Nephron (organoid): ENCODE results near the gene MAML1.

Source experiments
- H3K27ac Mint-ChIP-seq, 3 experiments: 2 replicates each; pipeline ENCODE4 v1.8.0; 2020; ENCODE audit warnings: mixed read lengths in 3 of 3, mild to moderate bottlenecking in 2 of 3, moderate library complexity in 1 of 3
- H3K27me3 Mint-ChIP-seq: 2 replicates; pipeline ENCODE4 v1.8.0; 2021; ENCODE audit warnings: low read depth, mild to moderate bottlenecking, moderate library complexity, mixed read lengths
- H3K36me3 Mint-ChIP-seq: 2 replicates; pipeline ENCODE4 v1.8.0; 2020; ENCODE audit warnings: low read depth, mixed read lengths
- H3K4me1 Mint-ChIP-seq: 2 replicates; pipeline ENCODE4 v1.8.0; 2020; ENCODE audit warnings: mixed read lengths
- H3K4me3 Mint-ChIP-seq, 3 experiments: 2 replicates each; pipeline ENCODE4 v1.8.0; 2020; ENCODE audit warnings: mild to moderate bottlenecking in 3 of 3, mixed read lengths in 3 of 3, moderate library complexity in 2 of 3
- H3K9me3 Mint-ChIP-seq: 2 replicates; pipeline ENCODE4 v1.8.0; 2020; ENCODE audit warnings: mixed read lengths
- TF ChIP-seq, protein P1 (sequence below), 3 experiments: fragments of 200-600 bp; sonication (generic); IDR thresholded peaks; one replicate each; pipeline ENCODE4 v1.5.0; 2021; ENCODE audit warnings: antibody characterized with exemption in 3 of 3; ENCODE audit not compliant: unreplicated experiment in 3 of 3

The MAML1 gene

DNA sequence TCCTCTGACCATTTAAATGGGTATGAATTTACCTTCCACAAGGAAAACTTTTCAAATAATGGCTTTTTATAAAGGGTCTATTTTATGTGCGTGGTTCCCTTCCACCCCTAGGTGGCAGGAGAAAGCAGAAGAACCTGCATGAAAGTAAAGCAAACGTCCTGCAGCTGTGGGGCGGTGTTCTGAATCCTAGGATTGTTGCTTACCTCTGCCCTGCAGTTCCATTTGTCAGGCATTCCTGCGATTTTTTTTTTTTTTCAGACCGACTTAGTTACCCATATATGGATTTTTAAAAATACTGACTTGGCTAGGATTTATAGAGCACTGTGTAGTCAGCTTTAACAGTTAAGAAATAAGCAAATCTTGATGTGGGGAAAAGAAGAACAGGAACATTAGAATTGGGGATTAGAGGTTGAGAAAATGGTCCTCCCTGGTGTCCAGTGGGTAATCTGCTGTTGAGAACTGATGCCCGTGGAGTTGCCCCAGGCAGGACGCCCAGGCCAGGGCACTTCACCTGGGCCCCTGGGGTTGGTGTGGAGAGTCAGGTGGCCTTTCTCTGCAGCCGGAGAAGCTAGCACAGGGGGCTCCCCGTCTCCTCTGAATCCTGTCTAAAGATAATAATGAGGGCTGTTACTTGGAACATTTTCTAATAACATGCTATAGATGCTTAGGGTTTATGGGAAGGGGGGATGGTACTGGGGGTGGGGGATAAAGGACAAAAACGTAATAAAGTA, 30.8 kb downstream of the MAML1 start:
- Mint-ChIP-seq H3K4me3 (peak overlapping the region in 2 of 3 experiments; percentile 4 to 37), H3K4me1 (peaks cover 61% of the 10 kb centered on the region)
- TF ChIP-seq, protein P1, sequence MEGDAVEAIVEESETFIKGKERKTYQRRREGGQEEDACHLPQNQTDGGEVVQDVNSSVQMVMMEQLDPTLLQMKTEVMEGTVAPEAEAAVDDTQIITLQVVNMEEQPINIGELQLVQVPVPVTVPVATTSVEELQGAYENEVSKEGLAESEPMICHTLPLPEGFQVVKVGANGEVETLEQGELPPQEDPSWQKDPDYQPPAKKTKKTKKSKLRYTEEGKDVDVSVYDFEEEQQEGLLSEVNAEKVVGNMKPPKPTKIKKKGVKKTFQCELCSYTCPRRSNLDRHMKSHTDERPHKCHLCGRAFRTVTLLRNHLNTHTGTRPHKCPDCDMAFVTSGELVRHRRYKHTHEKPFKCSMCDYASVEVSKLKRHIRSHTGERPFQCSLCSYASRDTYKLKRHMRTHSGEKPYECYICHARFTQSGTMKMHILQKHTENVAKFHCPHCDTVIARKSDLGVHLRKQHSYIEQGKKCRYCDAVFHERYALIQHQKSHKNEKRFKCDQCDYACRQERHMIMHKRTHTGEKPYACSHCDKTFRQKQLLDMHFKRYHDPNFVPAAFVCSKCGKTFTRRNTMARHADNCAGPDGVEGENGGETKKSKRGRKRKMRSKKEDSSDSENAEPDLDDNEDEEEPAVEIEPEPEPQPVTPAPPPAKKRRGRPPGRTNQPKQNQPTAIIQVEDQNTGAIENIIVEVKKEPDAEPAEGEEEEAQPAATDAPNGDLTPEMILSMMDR (IDR thresholded peaks at IDR 0.05; ENCODE audit: unreplicated experiment in 3 of 3): peak; percentile 86 to 90 (median 86)

DNA sequence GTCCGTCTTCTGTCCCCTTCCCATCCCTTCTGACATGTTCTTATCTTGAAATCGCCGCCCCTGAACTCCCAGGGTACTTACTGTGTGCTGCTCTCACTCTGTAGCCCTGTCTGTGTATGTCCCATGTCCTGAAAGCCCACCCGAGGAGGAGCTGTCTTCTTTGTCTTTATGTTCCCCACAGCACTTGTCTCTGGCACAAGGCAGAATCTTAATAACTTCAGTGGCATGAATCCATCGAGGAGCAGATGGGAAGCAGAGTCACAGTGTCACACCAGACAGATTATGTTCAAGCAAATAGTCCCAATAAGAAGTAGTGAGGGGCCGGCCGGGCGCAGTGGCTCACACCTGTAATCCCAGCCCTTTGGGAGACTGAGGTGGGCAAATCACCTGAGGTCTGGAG, 31.4 kb downstream of the MAML1 start:
- no peaks in the 10 kb centered on the region for H3K9me3 Mint-ChIP-seq
- H3K27me3 Mint-ChIP-seq: no peaks in the 10 kb centered on the region
- H3K36me3 Mint-ChIP-seq: peaks cover 36% of the 10 kb centered on the region
- H3K4me3 Mint-ChIP-seq: no peak overlapping the region
- peak overlapping the region; percentile 79 to 86 (median 86) for H3K27ac Mint-ChIP-seq
- TF ChIP-seq, protein P1 (IDR thresholded peaks at IDR 0.05; ENCODE audit: unreplicated experiment in 3 of 3): no peak
- peaks cover 60% of the 10 kb centered on the region for H3K4me1 Mint-ChIP-seq

More for the DNA sequence above, 30.8 kb downstream of the MAML1 start:
- H3K27me3 Mint-ChIP-seq: no peaks in the 10 kb centered on the region
- no peaks in the 10 kb centered on the region for H3K9me3 Mint-ChIP-seq
- peaks cover 32% of the 10 kb centered on the region for H3K36me3 Mint-ChIP-seq
- peak overlapping the region; percentile 79 to 86 (median 86) for H3K27ac Mint-ChIP-seq

DNA sequence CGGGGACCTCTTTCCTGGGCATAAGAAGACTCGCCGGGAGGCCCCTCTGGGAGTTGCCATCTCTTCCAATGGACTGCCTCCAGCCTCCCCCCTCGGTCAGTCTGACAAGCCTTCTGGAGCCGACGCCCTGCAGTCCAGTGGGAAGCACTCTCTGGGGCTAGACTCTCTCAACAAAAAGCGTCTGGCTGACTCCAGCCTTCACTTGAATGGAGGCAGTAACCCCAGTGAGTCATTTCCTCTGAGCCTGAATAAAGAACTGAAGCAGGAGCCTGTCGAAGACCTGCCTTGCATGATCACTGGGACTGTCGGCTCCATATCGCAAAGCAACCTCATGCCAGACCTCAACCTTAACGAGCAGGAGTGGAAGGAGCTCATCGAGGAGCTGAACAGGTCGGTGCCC, 32.8 kb downstream of the MAML1 start:
- Mint-ChIP-seq H3K27me3 (no peaks in the 10 kb centered on the region), H3K4me1 (peaks cover 47% of the 10 kb centered on the region), H3K27ac (peak overlapping the region; percentile 21 to 81 (median 63)), H3K4me3 (no peak overlapping the region), H3K36me3 (peaks cover 46% of the 10 kb centered on the region), H3K9me3 (no peaks in the 10 kb centered on the region)
- TF ChIP-seq, protein P1 (IDR thresholded peaks at IDR 0.05; ENCODE audit: unreplicated experiment in 3 of 3): no peak

GRCh38 chr5:179766021-179766725, 33.6 kb downstream of the MAML1 start:
- TF ChIP-seq, protein P1 (IDR thresholded peaks at IDR 0.05; ENCODE audit: unreplicated experiment in 3 of 3): no peak
- Mint-ChIP-seq H3K4me1 (peaks cover 43% of the 10 kb centered on the region), H3K4me3 (peak overlapping the region in 1 of 3 experiments; percentile 20), H3K27ac (peak overlapping the region; percentile 65 to 92 (median 84)), H3K27me3 (no peaks in the 10 kb centered on the region), H3K36me3 (peaks cover 53% of the 10 kb centered on the region), H3K9me3 (no peaks in the 10 kb centered on the region)

- TF ChIP-seq, protein P1 (IDR thresholded peaks at IDR 0.05; ENCODE audit: unreplicated experiment in 3 of 3): no peak
- no peaks in the 10 kb centered on the region for H3K27me3 Mint-ChIP-seq
- peaks cover 59% of the 10 kb centered on the region for H3K36me3 Mint-ChIP-seq
- peak overlapping the region; percentile 65 to 92 (median 84) for H3K27ac Mint-ChIP-seq
- H3K4me3 Mint-ChIP-seq: peak overlapping the region in 1 of 3 experiments; percentile 20
- peaks cover 39% of the 10 kb centered on the region for H3K4me1 Mint-ChIP-seq
- no peaks in the 10 kb centered on the region for H3K9me3 Mint-ChIP-seq
Observed at GRCh38 chr5:179766726-179767455, 34.3 kb downstream of the MAML1 start.
